HepG2 (cell line): ENCODE results near the gene PSMB11. TPM values are rescaled to one million over a fixed set of nuclear protein-coding genes. Genes with fewer than 3 reads are reported as not detected.

Source experiments
- ATF7-NPFF ChIP-seq: sonication (generic); formaldehyde crosslinking; IDR thresholded peaks from 2 replicates; pipeline ENCODE4 v1.8.1; 2023; ENCODE audit warnings: mild to moderate bottlenecking, low read depth, missing genetic modification reagents, moderate library complexity
- CHD2 ChIP-seq: IDR thresholded peaks from 2 replicates; pipeline ENCODE4 v1.6.1; 2011; ENCODE audit warnings: low read depth, low read length, improper control_type of control experiment
- ESRRA ChIP-seq: sonication (generic); formaldehyde crosslinking; IDR thresholded peaks from 2 replicates; pipeline ENCODE4 v1.5.1; 2020; ENCODE audit warnings: mild to moderate bottlenecking, low read depth, missing genetic modification reagents
- HNF4A ChIP-seq: sonication (generic); formaldehyde crosslinking; IDR thresholded peaks from 2 replicates; pipeline ENCODE4 v1.4.0; 2020; ENCODE audit warnings: missing genetic modification reagents
- KDM5B ChIP-seq: sonication (generic); formaldehyde crosslinking; IDR thresholded peaks from 2 replicates; pipeline ENCODE4 v1.4.0; 2020; ENCODE audit warnings: missing genetic modification reagents, mild to moderate bottlenecking, borderline replicate concordance
- MLLT10 ChIP-seq: sonication (generic); formaldehyde crosslinking; IDR thresholded peaks from 2 replicates; pipeline ENCODE4 v1.4.0; 2020; ENCODE audit warnings: missing genetic modification reagents
- NFKBIZ ChIP-seq: IDR thresholded peaks from 2 replicates; pipeline ENCODE4 v1.6.1; 2018; ENCODE audit warnings: missing genetic modification reagents, missing compliant biosample characterization
- NR2F1 ChIP-seq, 2 experiments: fragments of 450-650 bp in 1 of 2; formaldehyde crosslinking in 1 of 2; IDR thresholded peaks; 2 replicates each; pipeline versions ENCODE4 v1.5.0 to v1.6.1; 2016 to 2020; ENCODE audit warnings: mild to moderate bottlenecking in 1 of 2, missing compliant biosample characterization in 1 of 2, missing genetic modification reagents in 1 of 2, moderate library complexity in 1 of 2
- RFXANK ChIP-seq: IDR thresholded peaks from 2 replicates; pipeline ENCODE4 v1.6.1; 2016
- SMARCC2 ChIP-seq: fragments of 450-650 bp; IDR thresholded peaks from 2 replicates; pipeline ENCODE4 v1.6.1; 2017; ENCODE audit warnings: antibody characterized with exemption, mild to moderate bottlenecking
- SMYD3 ChIP-seq: sonication (generic); formaldehyde crosslinking; IDR thresholded peaks from 2 replicates; pipeline ENCODE4 v1.8.1; 2023; ENCODE audit warnings: mild to moderate bottlenecking, missing genetic modification reagents
- ZFP36L1 ChIP-seq: sonication (generic); formaldehyde crosslinking; IDR thresholded peaks from 2 replicates; pipeline ENCODE4 v1.8.0; 2022; ENCODE audit warnings: mild to moderate bottlenecking, missing genetic modification reagents, moderate library complexity
- ZFYVE20 ChIP-seq: sonication (generic); formaldehyde crosslinking; IDR thresholded peaks from 2 replicates; pipeline ENCODE4 v1.8.0; 2023; ENCODE audit warnings: low read depth, mild to moderate bottlenecking, moderate library complexity, missing genetic modification reagents, borderline replicate concordance
- ZNF276 ChIP-seq: sonication (generic); formaldehyde crosslinking; IDR thresholded peaks from 2 replicates; pipeline ENCODE4 v1.4.0; 2020; ENCODE audit warnings: mild to moderate bottlenecking, low read depth, missing genetic modification reagents
- ZNF33A ChIP-seq: sonication (generic); formaldehyde crosslinking; IDR thresholded peaks from 2 replicates; pipeline ENCODE4 v1.5.1; 2020; ENCODE audit warnings: missing genetic modification reagents, mild to moderate bottlenecking, moderate library complexity, borderline replicate concordance
- ZNF34 ChIP-seq: sonication (generic); formaldehyde crosslinking; IDR thresholded peaks from 2 replicates; pipeline ENCODE4 v1.4.0; 2020; ENCODE audit warnings: mild to moderate bottlenecking, missing genetic modification reagents, borderline replicate concordance
- ZNF383 ChIP-seq: sonication (generic); formaldehyde crosslinking; IDR thresholded peaks from 2 replicates; pipeline ENCODE4 v1.4.0; 2020; ENCODE audit warnings: missing genetic modification reagents, mild to moderate bottlenecking, borderline replicate concordance
- ZNF512 ChIP-seq: sonication (generic); formaldehyde crosslinking; IDR thresholded peaks from 2 replicates; pipeline ENCODE4 v1.4.0; 2020; ENCODE audit warnings: mild to moderate bottlenecking, missing genetic modification reagents
- ZNF615 ChIP-seq: sonication (generic); formaldehyde crosslinking; IDR thresholded peaks from 2 replicates; pipeline ENCODE4 v1.5.0; 2020; ENCODE audit warnings: mild to moderate bottlenecking, missing genetic modification reagents, borderline replicate concordance
- ZNF776 ChIP-seq: sonication (generic); formaldehyde crosslinking; IDR thresholded peaks from 2 replicates; pipeline ENCODE4 v1.4.0; 2020; ENCODE audit warnings: mild to moderate bottlenecking, missing genetic modification reagents
- ZNF792 ChIP-seq: IDR thresholded peaks from 2 replicates; pipeline ENCODE4 v1.6.1; 2016
- ZSCAN12 ChIP-seq: sonication (generic); formaldehyde crosslinking; IDR thresholded peaks from 2 replicates; pipeline ENCODE4 v1.9.0; 2021; ENCODE audit warnings: mild to moderate bottlenecking, missing genetic modification reagents
- polyA plus RNA-seq, 8 experiments: library from polyadenylated mRNA; depleted of rRNA in 3 of 8; stranded (reverse) in 7 of 8; unstranded in 1 of 8; fragments of >200 nt; fragmentation: Illumina TruSeq in 4 of 8; extraction: Trizol in 4 of 8; gene quantifications; 2 replicates each; pipeline versions ENCODE4 v1.2.1 to v1.2.3, GENCODE V29; 2011 to 2016; ENCODE audit warnings: low read depth in 4 of 8, missing spikeins in 1 of 8, mixed read lengths in 1 of 8; ENCODE audit not compliant: insufficient read depth in 1 of 8
- total RNA-seq, 5 experiments: library from RNA; depleted of rRNA; stranded (reverse); fragments of >200 nt; fragmentation: Illumina TruSeq; extraction: Trizol; gene quantifications; 2 replicates each; pipeline ENCODE4 v1.2.3, GENCODE V29; 2016; ENCODE audit warnings: low read depth in 1 of 5
- TF ChIP-seq, protein P1 (sequence below): sonication (generic); formaldehyde crosslinking; IDR thresholded peaks from 2 replicates; pipeline ENCODE4 v1.4.0; 2020; ENCODE audit warnings: missing genetic modification reagents, borderline replicate concordance

Gene PSMB11
- total and polyA plus RNA-seq, 2 of the 13 experiments (the other 11 are each of a cell fraction or from before 2014, with no cell fraction given), result not detected

DNA sequence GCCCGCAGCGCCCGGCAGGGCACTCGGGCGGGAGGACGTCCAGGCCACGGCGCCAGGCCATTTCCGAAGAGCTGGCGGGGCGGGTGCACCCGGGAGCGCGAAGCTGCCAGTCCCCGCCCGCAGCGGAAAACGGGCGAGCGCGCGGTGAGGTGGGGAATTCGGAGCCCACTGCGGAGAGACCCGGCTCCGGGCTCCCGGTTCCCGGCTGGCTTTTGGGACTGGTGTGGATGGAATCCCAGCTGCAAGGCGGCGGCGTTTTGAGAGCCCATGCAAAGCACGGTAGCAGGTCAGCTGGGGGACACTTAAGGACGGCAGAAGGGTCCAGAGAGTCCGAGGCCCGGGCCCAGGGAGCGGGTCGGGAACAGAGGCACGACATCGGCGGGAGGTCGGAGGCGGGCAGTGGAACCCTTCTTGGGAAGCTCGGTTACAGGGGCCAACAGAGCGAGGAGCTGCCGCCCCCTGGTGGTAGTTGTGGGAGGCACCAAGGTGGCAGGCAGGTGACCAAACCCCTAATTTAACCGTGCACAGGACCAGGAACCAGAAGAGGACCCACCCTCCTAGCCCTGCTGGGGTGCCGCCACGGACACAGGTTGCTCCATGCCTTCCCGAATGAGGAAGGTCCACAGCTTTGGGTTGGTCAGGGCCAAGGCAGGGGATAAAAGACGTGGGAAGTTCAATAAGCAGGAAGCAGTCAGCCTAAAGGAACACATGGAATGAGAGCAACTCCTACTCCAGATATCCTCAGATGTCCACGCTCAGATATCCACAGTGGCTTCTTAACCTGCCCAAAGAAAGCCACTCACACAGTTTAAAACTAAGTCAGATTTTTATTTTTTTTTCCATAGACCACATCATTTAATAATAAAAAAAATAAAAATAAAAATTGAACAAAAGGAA, 16.0 kb downstream of the PSMB11 start (continued):
- TF ChIP-seq ESRRA (CRISPR knock-in tag) (peak; percentile 39; the same call in 1 of the 2 replicates), KDM5B (CRISPR knock-in tag) (peak; percentile 98), ZNF792 (CRISPR knock-in tag) (peak; percentile 92), ZFP36L1 (peak; percentile 71), ZNF512 (CRISPR knock-in tag) (0 out of 2 replicates have a peak, but pooled peaks have one; percentile 85), ATF7-NPFF (peak; percentile 72; the same call in 1 of the 2 replicates), NR2F1 (CRISPR knock-in tag; IDR thresholded peaks at IDR 0.05) (0 out of 4 replicates have a peak, but pooled peaks of 1 of the 2 experiments have one; percentile 5), RFXANK (CRISPR knock-in tag) (peak; percentile 73; the same call in 1 of the 2 replicates), ZFYVE20 (CRISPR knock-in tag) (no peak), SMYD3 (CRISPR knock-in tag) (peak; percentile 91), ZSCAN12 (CRISPR knock-in tag) (no peak), NFKBIZ (CRISPR knock-in tag) (peak; percentile 60; the same call in 1 of the 2 replicates), ZNF776 (CRISPR knock-in tag) (peak; percentile 51), ZNF33A (no peak), ZNF276 (peak; percentile 90), SMARCC2 (no peak), MLLT10 (CRISPR knock-in tag) (no peak), ZNF383 (peak; percentile 84; the same call in 1 of the 2 replicates), ZNF34 (CRISPR knock-in tag) (peak; percentile 94), ZNF615 (CRISPR knock-in tag) (0 out of 2 replicates have a peak, but pooled peaks have one; percentile 76), CHD2 (no peak), HNF4A (peak; percentile 33; the same call in 1 of the 2 replicates)
- TF ChIP-seq, protein P1, sequence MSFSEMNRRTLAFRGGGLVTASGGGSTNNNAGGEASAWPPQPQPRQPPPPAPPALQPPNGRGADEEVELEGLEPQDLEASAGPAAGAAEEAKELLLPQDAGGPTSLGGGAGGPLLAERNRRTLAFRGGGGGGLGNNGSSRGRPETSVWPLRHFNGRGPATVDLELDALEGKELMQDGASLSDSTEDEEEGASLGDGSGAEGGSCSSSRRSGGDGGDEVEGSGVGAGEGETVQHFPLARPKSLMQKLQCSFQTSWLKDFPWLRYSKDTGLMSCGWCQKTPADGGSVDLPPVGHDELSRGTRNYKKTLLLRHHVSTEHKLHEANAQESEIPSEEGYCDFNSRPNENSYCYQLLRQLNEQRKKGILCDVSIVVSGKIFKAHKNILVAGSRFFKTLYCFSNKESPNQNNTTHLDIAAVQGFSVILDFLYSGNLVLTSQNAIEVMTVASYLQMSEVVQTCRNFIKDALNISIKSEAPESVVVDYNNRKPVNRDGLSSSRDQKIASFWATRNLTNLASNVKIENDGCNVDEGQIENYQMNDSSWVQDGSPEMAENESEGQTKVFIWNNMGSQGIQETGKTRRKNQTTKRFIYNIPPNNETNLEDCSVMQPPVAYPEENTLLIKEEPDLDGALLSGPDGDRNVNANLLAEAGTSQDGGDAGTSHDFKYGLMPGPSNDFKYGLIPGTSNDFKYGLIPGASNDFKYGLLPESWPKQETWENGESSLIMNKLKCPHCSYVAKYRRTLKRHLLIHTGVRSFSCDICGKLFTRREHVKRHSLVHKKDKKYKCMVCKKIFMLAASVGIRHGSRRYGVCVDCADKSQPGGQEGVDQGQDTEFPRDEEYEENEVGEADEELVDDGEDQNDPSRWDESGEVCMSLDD (CRISPR knock-in tag), result no peak; the same call in 1 of the 2 replicates
